PC-9 (cell line): ENCODE results near the gene USP24.
"Not testable (repeated sequence)": the region's sequence is repeated elsewhere in the genome, so short reads cannot be mapped to it uniquely, and the experiment has no call there.

ENCODE experiments used
- CTCF ChIP-seq: fragments of 200-600 bp; sonication (generic); conservative IDR thresholded peaks from 2 replicates; pipeline ENCODE4 v1.6.1; 2017; ENCODE audit warnings: mixed run types, antibody characterized with exemption, mild to moderate bottlenecking, moderate library complexity
- EZH2 ChIP-seq: fragments of 200-600 bp; sonication (generic); IDR thresholded peaks from 2 replicates; pipeline ENCODE4 v1.8.0; 2017; ENCODE audit warnings: antibody characterized with exemption, low read depth

- TF ChIP-seq CTCF, EZH2: not testable (repeated sequence)
Observed at GRCh38 chr1:55229726-55230125, 14.6 kb upstream of the USP24 start.
